CD14-positive monocyte (primary cell): ENCODE data around the gene USP54. TPM values are rescaled to one million over a fixed set of nuclear protein-coding genes. Genes with fewer than 3 reads are reported as not detected.

Experiments used
- DNase-seq, 3 donors: peaks; one replicate each; pipeline ENCODE4 v3.0.0-alpha.2; 2011 to 2022
- H2AFZ ChIP-seq: 2 replicates; pipeline ENCODE4 v1.6.0; 2012; ENCODE audit warnings: mild to moderate bottlenecking, low read depth, low read length, inconsistent platforms; ENCODE audit not compliant: insufficient read depth, poor library complexity, severe bottlenecking
- H3K27ac ChIP-seq, 2 donors: 1 replicate in 1 of 2; 2 replicates in 1 of 2; pipeline ENCODE4 v1.5.1; 2012 to 2013; ENCODE audit warnings: low read length in 2 of 2, control low read depth in 1 of 2, inconsistent platforms in 1 of 2, low read depth in 1 of 2, mild to moderate bottlenecking in 1 of 2
- H3K27me3 ChIP-seq, 2 donors: one replicate each; pipeline versions ENCODE4 v1.6.0 to v1.6.1; 2011 to 2013; ENCODE audit warnings: low read length in 2 of 2; ENCODE audit not compliant: control insufficient read depth in 2 of 2, insufficient read depth in 2 of 2
- H3K36me3 ChIP-seq, 2 donors: replicated peaks in 1 of 2; 1 replicate in 1 of 2; 2 replicates in 1 of 2; pipeline versions ENCODE4 v1.5.1 to v1.6.1; 2012 to 2013; ENCODE audit warnings: low read length in 2 of 2, control low read depth in 1 of 2, inconsistent platforms in 1 of 2, mild to moderate bottlenecking in 1 of 2; ENCODE audit not compliant: insufficient read depth in 2 of 2, control insufficient read depth in 1 of 2
- H3K4me1 ChIP-seq, 2 donors: 1 replicate in 1 of 2; 2 replicates in 1 of 2; pipeline versions ENCODE4 v1.5.1 to v1.6.1; 2012 to 2013; ENCODE audit warnings: low read length in 2 of 2, control low read depth in 1 of 2, inconsistent platforms in 1 of 2, mild to moderate bottlenecking in 1 of 2, moderate library complexity in 1 of 2; ENCODE audit not compliant: insufficient read depth in 2 of 2, control insufficient read depth in 1 of 2
- H3K4me2 ChIP-seq: replicated peaks from 2 replicates; pipeline ENCODE3; 2012; ENCODE audit warnings: low read length, moderate library complexity, mild to moderate bottlenecking; ENCODE audit not compliant: poor library complexity, severe bottlenecking; ENCODE audit errors: extremely low read depth
- H3K4me3 ChIP-seq, 3 experiments: fragments of 200-600 bp in 1 of 3; sonication (generic) in 1 of 3; replicated peaks in 1 of 3; 1 replicate in 2 of 3; 2 replicates in 1 of 3; pipeline ENCODE4 v1.5.1; 2011 to 2013; ENCODE audit warnings: low read length in 3 of 3, mild to moderate bottlenecking in 3 of 3, control low read depth in 2 of 3, low read depth in 2 of 3, inconsistent platforms in 1 of 3, moderate library complexity in 1 of 3
- H3K79me2 ChIP-seq: 2 replicates; pipeline ENCODE4 v1.6.0; 2012; ENCODE audit warnings: mild to moderate bottlenecking, control low read depth, inconsistent platforms, low read length, moderate library complexity; ENCODE audit not compliant: insufficient read depth
- H3K9ac ChIP-seq: 2 replicates; pipeline ENCODE4 v1.6.0; 2017; ENCODE audit warnings: low read length, mild to moderate bottlenecking; ENCODE audit not compliant: insufficient read depth, poor library complexity, severe bottlenecking
- H3K9me3 ChIP-seq, 2 donors: replicated peaks in 1 of 2; 1 replicate in 1 of 2; 2 replicates in 1 of 2; pipeline versions ENCODE4 v1.5.1 to v1.6.1; 2012 to 2013; ENCODE audit warnings: low read length in 2 of 2, control low read depth in 1 of 2; ENCODE audit not compliant: control insufficient read depth in 1 of 2, insufficient read depth in 1 of 2
- H4K20me1 ChIP-seq: 2 replicates; pipeline ENCODE4 v1.6.0; 2012; ENCODE audit warnings: mild to moderate bottlenecking, low read length, control low read depth, moderate library complexity; ENCODE audit not compliant: insufficient read depth
- H3K27ac Mint-ChIP-seq, 7 donors: one replicate each; pipeline ENCODE4 v1.8.0; 2020; ENCODE audit warnings: mild to moderate bottlenecking in 7 of 7, mixed read lengths in 7 of 7, moderate library complexity in 6 of 7, inconsistent platforms in 2 of 7
- H3K27me3 Mint-ChIP-seq, 3 donors: one replicate each; pipeline ENCODE4 v1.8.0; 2021 to 2022; ENCODE audit warnings: low read depth in 3 of 3, mild to moderate bottlenecking in 3 of 3, mixed read lengths in 3 of 3, moderate library complexity in 3 of 3, inconsistent platforms in 1 of 3
- H3K36me3 Mint-ChIP-seq, 2 donors: one replicate each; pipeline ENCODE4 v1.8.0; 2020; ENCODE audit warnings: mixed read lengths in 2 of 2, inconsistent platforms in 1 of 2, mild to moderate bottlenecking in 1 of 2
- H3K4me1 Mint-ChIP-seq: one replicate; pipeline ENCODE4 v1.8.0; 2020; ENCODE audit warnings: mild to moderate bottlenecking, mixed read lengths
- H3K4me3 Mint-ChIP-seq, 2 donors: one replicate each; pipeline ENCODE4 v1.8.0; 2020; ENCODE audit warnings: mild to moderate bottlenecking in 2 of 2, mixed read lengths in 2 of 2, moderate library complexity in 1 of 2
- H3K9me3 Mint-ChIP-seq, 7 donors: one replicate each; pipeline ENCODE4 v1.8.0; 2020 to 2022; ENCODE audit warnings: mixed read lengths in 7 of 7, mild to moderate bottlenecking in 6 of 7, moderate library complexity in 6 of 7, inconsistent platforms in 2 of 7
- CTCF ChIP-seq: fragments of 200-600 bp; IDR thresholded peaks from one replicate; pipeline ENCODE4 v1.8.0; 2022; ENCODE audit warnings: antibody characterized with exemption, mild to moderate bottlenecking
- WGBS: methylation state at CpG from one replicate; pipeline ENCODE4 v1.1.5; 2013; ENCODE audit warnings: missing lambda C conversion rate; ENCODE audit not compliant: insufficient coverage; 5-methylcytosine and 5-hydroxymethylcytosine counted together
- intact Hi-C, 2 donors: fragments of 100-400 bp; cut with micrococcal nuclease; formaldehyde crosslinking; loops; one replicate each; pipeline versions ENCODE4 v1.15.0 to v1.15.1; 2023
- polyA plus RNA-seq, 3 donors: library from polyadenylated mRNA; depleted of rRNA in 1 of 3; unstranded in 2 of 3; stranded (reverse) in 1 of 3; fragments of 300-500 nt in 2 of 3; fragments of >200 nt in 1 of 3; fragmentation: Illumina TruSeq in 2 of 3; gene quantifications; 1 replicate in 2 of 3; 2 replicates in 1 of 3; pipeline ENCODE4 v1.2.3, GENCODE V29; 2012 to 2021

Gene USP54
- polyA plus RNA-seq, 3 donors: 0.28 to 2.4 (median 0.55) TPM

- Mint-ChIP-seq H3K9me3 (no peaks in the 10 kb centered on the region), H3K36me3 (no peaks in the 10 kb centered on the region), H3K27ac (no peak overlapping the region), H3K4me3 (no peak overlapping the region), H3K27me3 (peaks cover 0 to 3% (median 2%) of the 10 kb centered on the region in 3 donors), H3K4me1 (peaks cover 8% of the 10 kb centered on the region)
- no peaks in the 10 kb centered on the region for H3K79me2 ChIP-seq
- no peak overlapping the region for H3K9ac ChIP-seq
- no peaks in the 10 kb centered on the region for H3K27me3 ChIP-seq
- no peaks in the 10 kb centered on the region for H3K9me3 ChIP-seq
- no peak for DNase-seq
- no peak overlapping the region for H3K27ac ChIP-seq
- no peak for TF ChIP-seq CTCF
- H2AFZ ChIP-seq: no peak overlapping the region
- intact Hi-C loops: no loop called here
- no peaks in the 10 kb centered on the region for H4K20me1 ChIP-seq
- H3K36me3 ChIP-seq: no peaks in the 10 kb centered on the region
- WGBS: no CpG with 5 or more reads among the region's 1 CpG
- H3K4me1 ChIP-seq: peaks cover 0 to 7% of the 10 kb centered on the region in 2 donors
- no peak overlapping the region for H3K4me2 ChIP-seq
- no peak overlapping the region for H3K4me3 ChIP-seq
Observed at GRCh38 chr10:73577788-73578187, 13.4 kb downstream of the USP54 start.

GRCh38 chr10:73576890-73577591, 14.1 kb downstream of the USP54 start:
- H3K36me3 Mint-ChIP-seq: no peaks in the 10 kb centered on the region

More at GRCh38 chr10:73576890-73577591, 14.1 kb downstream of the USP54 start:
- Histone ChIP-seq H2AFZ (no peak overlapping the region), H3K9me3 (no peaks in the 10 kb centered on the region), H4K20me1 (no peaks in the 10 kb centered on the region), H3K9ac (no peak overlapping the region), H3K4me2 (no peak overlapping the region), H3K79me2 (no peaks in the 10 kb centered on the region), H3K27me3 (no peaks in the 10 kb centered on the region), H3K27ac (no peak overlapping the region), H3K36me3 (no peaks in the 10 kb centered on the region), H3K4me3 (no peak overlapping the region), H3K4me1 (peaks cover 0 to 7% of the 10 kb centered on the region in 2 donors)
- peaks cover 0 to 3% (median 2%) of the 10 kb centered on the region in 3 donors for H3K27me3 Mint-ChIP-seq
- no peaks in the 10 kb centered on the region for H3K9me3 Mint-ChIP-seq
- intact Hi-C loops: no loop called here
- no peak overlapping the region for H3K4me3 Mint-ChIP-seq
- H3K27ac Mint-ChIP-seq: no peak overlapping the region
- peaks cover 8% of the 10 kb centered on the region for H3K4me1 Mint-ChIP-seq
- no CpG with 5 or more reads among the region's 3 CpGs for WGBS
- no peak for TF ChIP-seq CTCF
- no peak for DNase-seq
